HepG2 (cell line): Measurements from ENCODE around the gene ITGB5.

Source experiments
- FOSL1 ChIP-seq: sonication (generic); formaldehyde crosslinking; IDR thresholded peaks from 2 replicates; pipeline ENCODE4 v1.9.0; 2021; ENCODE audit warnings: missing genetic modification reagents, borderline replicate concordance
- MLX ChIP-seq: IDR thresholded peaks from 2 replicates; pipeline ENCODE4 v1.6.1; 2016
- PHF5A ChIP-seq: IDR thresholded peaks from one replicate; pipeline ENCODE4 v1.6.1; 2018; ENCODE audit warnings: low read depth, missing genetic modification reagents; ENCODE audit not compliant: unreplicated experiment
- ZNF639 ChIP-seq: conservative IDR thresholded peaks from 2 replicates; pipeline ENCODE4 v1.6.1; 2018; ENCODE audit warnings: missing genetic modification reagents

- TF ChIP-seq PHF5A (CRISPR knock-in tag) (no peak), ZNF639 (CRISPR knock-in tag) (no peak), FOSL1 (CRISPR knock-in tag) (no peak), MLX (CRISPR knock-in tag) (no peak)
These were observed 65.8 kb downstream of the ITGB5 start for GRCh38 chr3:124821356-124821755.
